Esophagus muscularis mucosa (tissue), 4 donors: ENCODE measurements around the gene ASB7. TPM values are rescaled to one million over a fixed set of nuclear protein-coding genes. Genes with fewer than 3 reads are reported as not detected.

Source experiments
- DNase-seq: peaks from one replicate; pipeline ENCODE4 v3.0.0-alpha.2; 2017; ENCODE audit errors: extremely low spot score
- H3K27ac ChIP-seq, 4 donors: fragments of 200-600 bp; sonication (generic); replicated peaks in 1 of 4; 1 replicate in 3 of 4; 2 replicates in 1 of 4; pipeline ENCODE4 v1.5.1; 2016 to 2019; ENCODE audit warnings: mild to moderate bottlenecking in 1 of 4
- H3K27me3 ChIP-seq, 4 donors: fragments of 200-600 bp; sonication (generic); one replicate each; pipeline versions ENCODE4 v1.5.1 to v1.6.0; 2016 to 2019
- H3K36me3 ChIP-seq, 4 donors: fragments of 200-600 bp; sonication (generic); one replicate each; pipeline ENCODE4 v1.5.1; 2016 to 2019
- H3K4me1 ChIP-seq, 4 donors: fragments of 200-600 bp; sonication (generic); one replicate each; pipeline ENCODE4 v1.5.1; 2016 to 2019
- H3K4me3 ChIP-seq, 4 donors: fragments of 200-600 bp; sonication (generic); 1 replicate in 2 of 4; 2 replicates in 2 of 4; pipeline ENCODE4 v1.5.1; 2016 to 2019; ENCODE audit warnings: mild to moderate bottlenecking in 4 of 4, moderate library complexity in 1 of 4
- H3K9me3 ChIP-seq, 4 donors: fragments of 200-600 bp; sonication (generic); 1 replicate in 3 of 4; 2 replicates in 1 of 4; pipeline ENCODE4 v1.5.1; 2016 to 2019
- EP300 ChIP-seq: sonication (generic); formaldehyde crosslinking; IDR thresholded peaks from one replicate; pipeline ENCODE4 v1.6.1; 2017; ENCODE audit warnings: antibody characterized with exemption
- POLR2A ChIP-seq: fragments of 450-650 bp; IDR thresholded peaks from one replicate; pipeline ENCODE4 v1.6.1; 2017; ENCODE audit warnings: antibody characterized with exemption, moderate library complexity, mild to moderate bottlenecking, low read depth
- POLR2AphosphoS5 ChIP-seq, 2 donors: sonication (generic); formaldehyde crosslinking; IDR thresholded peaks; one replicate each; pipeline ENCODE4 v1.6.1; 2017; ENCODE audit warnings: antibody characterized with exemption in 2 of 2
- WGBS: methylation state at CpG from one replicate; pipeline ENCODE4 v1.1.5; 2018; 5-methylcytosine and 5-hydroxymethylcytosine counted together
- intact Hi-C: fragments of 100-400 bp; cut with DNase I; formaldehyde crosslinking; loops from one replicate; pipeline ENCODE4 v1.15.1; 2023
- total RNA-seq, 4 donors: library from RNA; depleted of rRNA; stranded (reverse); fragments of >200 nt; gene quantifications; one replicate each; pipeline versions ENCODE4 v1.1.0 to v1.2.1, GENCODE V29; 2016
- TF ChIP-seq, protein P1 (sequence below), 3 experiments: fragments of 200-600 bp in 2 of 3; fragments of 450-650 bp in 1 of 3; sonication (generic) in 2 of 3; IDR thresholded peaks; one replicate each; pipeline ENCODE4 v1.5.1; 2017 to 2019; ENCODE audit warnings: antibody characterized with exemption in 3 of 3, mild to moderate bottlenecking in 2 of 3, moderate library complexity in 1 of 3

Gene ASB7
- total RNA-seq, 4 donors from 2014 or later, result 12.8 to 13.8 (median 13.4) TPM

GRCh38 chr15:100665570-100665969, 63.2 kb downstream of the ASB7 start:
- no peak overlapping the region for H3K4me3 ChIP-seq
- TF ChIP-seq EP300 (no peak), POLR2AphosphoS5 (IDR thresholded peaks at IDR 0.05) (no peak), POLR2A (no peak)
- TF ChIP-seq, protein P1, sequence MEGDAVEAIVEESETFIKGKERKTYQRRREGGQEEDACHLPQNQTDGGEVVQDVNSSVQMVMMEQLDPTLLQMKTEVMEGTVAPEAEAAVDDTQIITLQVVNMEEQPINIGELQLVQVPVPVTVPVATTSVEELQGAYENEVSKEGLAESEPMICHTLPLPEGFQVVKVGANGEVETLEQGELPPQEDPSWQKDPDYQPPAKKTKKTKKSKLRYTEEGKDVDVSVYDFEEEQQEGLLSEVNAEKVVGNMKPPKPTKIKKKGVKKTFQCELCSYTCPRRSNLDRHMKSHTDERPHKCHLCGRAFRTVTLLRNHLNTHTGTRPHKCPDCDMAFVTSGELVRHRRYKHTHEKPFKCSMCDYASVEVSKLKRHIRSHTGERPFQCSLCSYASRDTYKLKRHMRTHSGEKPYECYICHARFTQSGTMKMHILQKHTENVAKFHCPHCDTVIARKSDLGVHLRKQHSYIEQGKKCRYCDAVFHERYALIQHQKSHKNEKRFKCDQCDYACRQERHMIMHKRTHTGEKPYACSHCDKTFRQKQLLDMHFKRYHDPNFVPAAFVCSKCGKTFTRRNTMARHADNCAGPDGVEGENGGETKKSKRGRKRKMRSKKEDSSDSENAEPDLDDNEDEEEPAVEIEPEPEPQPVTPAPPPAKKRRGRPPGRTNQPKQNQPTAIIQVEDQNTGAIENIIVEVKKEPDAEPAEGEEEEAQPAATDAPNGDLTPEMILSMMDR (IDR thresholded peaks at IDR 0.05), result no peak
- DNase-seq, result no peak
- no peaks in the 10 kb centered on the region for H3K9me3 ChIP-seq
- H3K27me3 ChIP-seq, result no peaks in the 10 kb centered on the region
- intact Hi-C loops, result no loop called here
- no peaks in the 10 kb centered on the region for H3K36me3 ChIP-seq
- 46% methylated on average over 7 of the region's 7 CpGs for WGBS
- H3K27ac ChIP-seq, result no peak overlapping the region
- H3K4me1 ChIP-seq, result peaks cover 0 to 19% (median 12%) of the 10 kb centered on the region in 4 donors

DNA sequence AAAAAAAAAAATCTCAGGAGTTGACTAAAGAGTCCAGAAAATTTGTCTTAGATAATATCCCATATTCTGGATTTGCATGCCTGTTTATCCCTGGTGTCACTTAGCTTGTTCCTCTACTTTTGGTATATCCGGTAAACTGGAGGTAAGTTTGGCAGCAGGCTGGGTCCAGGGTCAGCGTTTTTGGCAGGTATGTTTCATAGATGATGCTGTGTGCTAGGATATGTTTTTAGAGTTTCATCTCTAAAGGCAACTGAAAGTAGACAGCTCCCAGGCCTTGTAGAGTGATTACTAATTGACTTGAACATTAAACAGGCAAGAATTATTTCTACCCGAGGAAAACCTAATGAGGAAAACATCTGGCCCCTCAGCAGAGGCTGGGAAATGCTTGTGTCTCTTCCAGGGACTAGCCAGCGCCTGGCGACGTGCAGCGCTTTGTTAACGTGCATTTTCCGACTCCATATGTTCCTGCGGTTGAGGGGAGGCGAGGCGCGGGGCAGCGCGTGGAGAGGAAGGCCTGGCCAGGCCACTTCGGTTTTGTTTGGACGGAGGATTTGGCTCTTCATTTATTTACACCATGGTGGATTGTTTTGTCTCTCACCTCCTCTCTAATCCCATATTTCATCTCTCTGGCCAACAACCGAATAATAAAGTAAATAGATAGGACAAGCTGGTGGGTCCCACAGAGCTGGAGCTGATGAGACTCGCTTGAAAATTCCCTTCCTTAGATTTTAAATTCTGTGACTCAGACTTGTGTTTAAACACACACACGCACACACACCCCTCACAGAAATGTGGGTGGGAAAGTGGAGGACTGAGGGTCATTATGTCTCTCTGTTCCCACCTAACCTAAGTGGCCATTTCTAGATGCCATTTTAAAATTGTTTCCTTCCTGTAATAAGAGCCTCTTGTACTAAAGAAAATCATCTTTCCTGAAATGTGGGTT, 65.3 kb downstream of the ASB7 start:
- Histone ChIP-seq H3K4me1 (peaks cover 0 to 22% (median 12%) of the 10 kb centered on the region in 4 donors), H3K36me3 (no peaks in the 10 kb centered on the region), H3K27me3 (no peaks in the 10 kb centered on the region), H3K4me3 (no peak overlapping the region), H3K27ac (peak overlapping the region; percentile 21 to 64 (median 50)), H3K9me3 (no peaks in the 10 kb centered on the region)
- WGBS, result 39% methylated on average over 20 of the region's 20 CpGs
- TF ChIP-seq, protein P1 (IDR thresholded peaks at IDR 0.05), result no peak
- TF ChIP-seq POLR2A, result no peak
- intact Hi-C loops, result no loop called here
- DNase-seq, result no peak

GRCh38 chr15:100668348-100668745, 66.0 kb downstream of the ASB7 start:
- DNase-seq, result no peak
- H3K4me3 ChIP-seq, result no peak overlapping the region
- H3K27me3 ChIP-seq, result no peaks in the 10 kb centered on the region
- intact Hi-C loops, result no loop called here
- 93% methylated on average over 7 of the region's 7 CpGs for WGBS
- TF ChIP-seq EP300 (no peak), POLR2AphosphoS5 (IDR thresholded peaks at IDR 0.05) (no peak), POLR2A (no peak)
- TF ChIP-seq, protein P1 (IDR thresholded peaks at IDR 0.05), result no peak
- H3K27ac ChIP-seq, result peak overlapping the region; percentile 21 to 64 (median 50)
- peaks cover 0 to 19% (median 12%) of the 10 kb centered on the region in 4 donors for H3K4me1 ChIP-seq
- no peaks in the 10 kb centered on the region for H3K9me3 ChIP-seq
- H3K36me3 ChIP-seq, result no peaks in the 10 kb centered on the region

GRCh38 chr15:100669260-100669659, 66.9 kb downstream of the ASB7 start:
- intact Hi-C loops, result no loop called here
- TF ChIP-seq EP300, result no peak
- TF ChIP-seq, protein P1 (IDR thresholded peaks at IDR 0.05), result no peak
- no peak for TF ChIP-seq POLR2A
- no peak for TF ChIP-seq POLR2AphosphoS5 (IDR thresholded peaks at IDR 0.05)
- no peaks in the 10 kb centered on the region for H3K9me3 ChIP-seq
- H3K36me3 ChIP-seq, result no peaks in the 10 kb centered on the region
- no peak for DNase-seq
- no peaks in the 10 kb centered on the region for H3K27me3 ChIP-seq
- 86% methylated on average over 12 of the region's 15 CpGs for WGBS
- H3K4me1 ChIP-seq, result peaks cover 0 to 19% (median 12%) of the 10 kb centered on the region in 4 donors
- no peak overlapping the region for H3K4me3 ChIP-seq
- no peak overlapping the region for H3K27ac ChIP-seq
